ENCODE measurements around the gene MRTFA.

The MRTFA gene

DNA sequence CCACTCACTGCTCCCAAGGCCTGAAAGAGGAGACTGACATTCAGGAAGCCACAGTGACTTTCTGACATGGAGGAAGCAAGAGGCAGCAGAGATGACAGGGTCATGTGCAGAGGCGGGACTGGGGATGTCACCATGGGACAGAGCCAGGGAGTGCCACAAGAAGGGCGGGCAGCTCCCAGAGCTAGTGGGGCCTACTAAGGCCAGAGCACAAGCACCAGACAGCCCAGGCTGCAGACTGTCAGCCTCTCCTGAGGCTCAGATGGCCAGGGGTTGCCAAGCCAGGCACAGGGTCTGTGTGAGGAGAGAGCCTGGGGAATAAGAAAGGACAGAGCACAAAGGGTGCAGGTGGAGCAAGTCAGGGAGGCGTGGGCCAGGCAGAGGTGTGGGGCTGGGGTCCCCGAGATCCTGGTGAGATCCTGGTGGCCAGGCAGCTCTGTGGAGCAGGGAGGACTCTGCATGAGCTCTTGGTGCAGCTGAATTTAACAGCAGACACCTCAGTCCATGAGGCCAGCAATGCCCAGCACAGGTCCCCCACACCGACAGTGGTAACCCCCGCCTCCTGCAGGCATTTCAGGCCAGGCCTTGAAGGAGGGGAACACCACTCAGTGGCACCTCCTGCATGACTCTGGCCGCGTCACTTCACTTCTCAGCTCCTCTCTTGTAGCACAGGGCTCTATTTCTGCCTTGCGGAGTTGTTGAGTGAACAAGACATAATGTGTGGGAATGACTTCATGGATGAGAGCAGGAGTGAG lies 213.8 kb downstream of the MRTFA start:
- DNase-seq = no peak

DNA sequence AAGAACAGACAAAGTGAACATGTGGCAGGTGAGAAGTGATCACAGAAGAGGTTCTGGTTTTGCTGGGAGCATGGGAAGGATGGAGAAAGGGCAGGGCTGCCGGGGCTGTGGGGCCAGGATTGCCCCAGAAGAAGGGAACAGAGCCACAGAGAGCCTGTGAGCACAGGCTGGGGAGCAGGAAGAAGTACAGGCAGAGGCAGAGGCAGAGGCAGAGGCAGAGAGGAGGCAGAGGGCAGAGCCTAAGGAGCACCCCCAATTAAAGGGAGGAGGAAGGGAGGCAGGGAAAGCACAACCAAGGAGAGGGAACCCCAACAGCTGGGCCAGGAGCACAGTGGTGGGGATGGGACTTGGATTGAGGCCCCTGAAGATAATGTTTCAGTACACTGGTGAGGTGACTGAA lies 214.6 kb downstream of the MRTFA start:
- no peak for DNase-seq

DNA sequence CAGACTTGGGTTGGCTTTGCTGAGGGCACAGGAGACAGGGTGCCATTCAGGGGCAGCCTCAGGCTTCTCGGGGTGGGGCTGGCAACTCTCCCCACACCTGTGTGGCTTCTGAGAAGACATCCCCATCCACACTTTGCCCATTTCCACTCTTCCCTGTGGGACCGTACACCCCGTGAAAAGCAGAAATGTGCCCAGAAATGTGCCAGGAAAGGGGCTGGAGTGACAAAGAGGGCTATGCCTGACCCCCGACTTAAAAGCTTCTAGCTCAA lies 215.5 kb downstream of the MRTFA start:
- no peak for DNase-seq

DNA sequence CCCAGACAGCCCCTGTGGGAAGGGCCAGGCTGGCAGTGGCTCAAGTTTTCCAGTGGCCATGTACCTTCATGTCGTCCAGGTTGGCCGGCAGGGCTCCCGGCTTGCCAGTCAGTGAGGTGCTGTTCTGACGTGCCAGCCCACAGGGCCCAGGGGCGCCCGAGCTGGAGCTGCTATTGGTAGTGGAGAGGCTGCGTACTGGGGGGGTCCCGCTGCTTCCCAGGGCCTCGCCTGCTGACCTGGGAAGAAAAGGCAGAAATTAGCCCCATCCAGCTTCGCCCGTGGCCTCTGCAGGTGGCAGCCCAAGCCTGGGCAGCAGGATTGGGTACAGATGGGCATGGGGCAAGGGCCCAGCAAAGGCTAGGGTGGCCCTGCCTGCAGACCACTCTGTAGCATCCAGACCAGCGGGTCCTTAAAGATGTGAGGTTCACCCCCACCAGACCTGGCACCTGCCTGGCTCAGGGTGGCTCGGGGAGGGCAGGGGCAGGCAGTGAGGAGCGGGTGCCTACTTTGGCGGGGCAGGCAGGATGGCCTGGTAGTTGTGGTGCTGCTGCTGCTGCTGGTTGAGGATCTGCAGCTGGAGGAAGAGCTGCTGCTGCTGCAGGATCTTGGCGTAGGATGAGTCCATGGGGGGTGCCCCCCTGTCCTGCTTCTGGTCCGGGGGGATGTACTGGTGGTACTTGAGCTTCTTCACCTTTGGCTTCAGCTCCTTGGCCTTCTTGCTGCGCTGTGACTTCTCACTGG lies 216.0 kb downstream of the MRTFA start:
- no peak for DNase-seq

DNA sequence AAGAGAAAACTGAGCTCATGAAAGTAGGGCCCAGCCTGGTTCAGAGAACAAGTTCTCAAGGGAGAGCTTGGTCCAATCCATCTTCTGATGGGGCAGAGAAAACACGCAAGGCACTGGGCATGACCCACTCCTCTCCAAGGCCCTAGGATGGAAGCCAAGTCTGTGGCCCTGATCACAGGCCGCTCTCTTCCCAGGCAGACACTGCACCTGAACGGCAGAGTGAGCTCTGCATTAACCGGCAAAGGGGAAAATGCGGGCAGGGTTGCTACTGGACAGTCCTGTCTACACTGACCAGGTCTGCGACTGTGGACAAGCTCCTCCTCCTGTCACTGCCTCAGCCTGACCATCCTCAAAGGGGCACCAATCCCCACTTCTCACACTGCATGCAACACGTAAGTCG lies 216.8 kb downstream of the MRTFA start:
- no peak for DNase-seq

DNA sequence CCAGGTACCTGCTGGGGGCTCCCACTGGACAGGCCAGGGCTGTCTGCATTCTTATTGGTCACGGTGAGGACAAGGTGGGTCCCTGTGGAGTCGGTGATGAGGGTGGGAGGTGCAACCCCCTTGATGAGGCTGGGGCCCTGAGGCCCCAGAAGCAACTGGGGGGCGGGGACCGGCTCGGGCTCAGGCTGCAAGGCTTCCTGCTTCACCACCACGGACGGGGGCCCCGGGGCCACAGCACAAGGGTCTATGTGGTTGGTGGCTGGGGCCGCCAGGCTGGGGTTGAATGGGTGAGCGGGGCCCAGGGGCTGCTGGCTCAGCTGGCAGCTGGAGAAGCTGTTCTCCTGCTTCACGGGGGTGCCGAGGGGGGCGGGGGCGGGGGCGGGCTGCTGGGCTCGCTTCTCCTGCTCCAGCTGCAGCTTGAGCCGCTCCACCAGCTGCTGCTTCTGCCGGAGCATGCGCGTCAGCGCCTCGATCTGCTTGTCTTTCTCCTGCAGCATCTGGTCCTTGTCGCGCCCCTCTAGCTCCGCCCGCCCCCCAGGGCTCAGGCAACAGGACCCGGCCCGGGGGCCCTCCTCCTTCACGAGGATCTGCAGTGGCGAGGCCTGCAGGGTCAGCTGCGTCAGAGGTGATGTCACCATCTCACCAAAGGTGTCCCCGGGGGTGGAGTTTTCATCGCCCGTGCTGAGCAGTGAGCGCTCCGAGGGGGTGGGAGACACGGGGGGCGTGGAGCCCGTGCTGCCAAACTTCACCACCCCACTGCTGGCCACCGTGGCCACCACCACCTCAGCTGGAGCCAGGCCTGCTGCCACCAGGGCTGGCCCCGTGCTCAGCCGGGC lies 217.9 kb downstream of the MRTFA start:
- DNase-seq = no peak

DNA sequence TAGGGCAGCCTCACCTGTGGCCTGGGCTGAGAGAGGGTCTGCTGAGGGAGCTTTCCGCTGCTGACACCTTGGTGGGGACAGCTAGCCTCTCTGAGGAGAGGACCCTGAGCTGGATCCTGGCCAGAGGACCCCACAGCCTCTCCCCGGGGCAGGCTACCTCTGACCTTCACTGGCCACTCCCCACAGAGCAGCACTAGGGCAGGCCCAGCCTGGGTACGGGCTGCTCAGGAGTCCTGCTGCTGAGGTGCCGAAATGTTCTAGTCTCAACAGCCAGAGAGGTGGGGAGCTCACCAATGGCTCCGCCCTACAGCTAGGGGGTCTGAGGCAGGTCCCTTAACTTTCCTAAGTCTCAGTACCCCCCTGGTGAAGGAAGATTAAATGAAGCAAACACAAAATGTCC lies 218.6 kb downstream of the MRTFA start:
- no peak for DNase-seq

DNA sequence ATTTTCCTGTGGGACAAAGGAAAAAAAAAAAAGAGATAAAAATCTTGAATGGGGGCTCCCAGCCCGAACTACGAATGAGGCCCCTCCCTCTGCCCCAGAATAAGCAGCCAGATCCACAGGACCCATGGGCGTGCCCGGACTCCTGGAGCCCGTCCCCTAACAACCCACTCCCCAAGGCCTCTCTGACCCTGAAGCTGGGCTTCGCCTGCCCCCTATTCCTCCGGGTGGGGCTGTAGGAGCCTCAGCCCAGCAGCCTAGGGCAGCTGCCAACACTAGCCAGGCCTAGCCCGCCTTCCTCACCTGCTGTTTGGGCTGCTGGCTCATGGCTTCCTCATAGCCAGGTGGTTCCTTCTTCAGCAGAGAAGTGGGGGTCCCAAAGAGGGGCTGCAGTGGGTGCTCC lies 219.5 kb downstream of the MRTFA start:
- DNase-seq = no peak

DNA sequence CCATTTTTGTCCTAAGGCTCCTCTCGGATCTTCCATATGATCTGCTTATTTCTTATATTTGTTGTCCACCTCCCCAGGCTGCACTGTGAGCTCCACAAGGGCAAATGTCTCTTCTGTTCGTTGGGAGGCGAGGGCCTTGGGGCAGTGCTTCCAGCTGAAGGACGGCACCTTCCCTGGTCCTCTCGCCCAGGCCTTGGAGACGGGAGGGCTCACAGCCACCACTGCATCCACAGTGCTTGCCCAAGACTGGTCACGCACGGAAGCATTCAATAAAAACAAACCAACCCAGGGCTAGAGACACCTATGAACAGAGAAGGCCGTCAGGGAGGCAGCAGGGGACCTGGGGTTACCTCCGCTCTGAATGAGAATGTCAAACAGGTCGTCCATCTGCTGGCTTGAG lies 219.9 kb downstream of the MRTFA start:
- DNase-seq = no peak

DNA sequence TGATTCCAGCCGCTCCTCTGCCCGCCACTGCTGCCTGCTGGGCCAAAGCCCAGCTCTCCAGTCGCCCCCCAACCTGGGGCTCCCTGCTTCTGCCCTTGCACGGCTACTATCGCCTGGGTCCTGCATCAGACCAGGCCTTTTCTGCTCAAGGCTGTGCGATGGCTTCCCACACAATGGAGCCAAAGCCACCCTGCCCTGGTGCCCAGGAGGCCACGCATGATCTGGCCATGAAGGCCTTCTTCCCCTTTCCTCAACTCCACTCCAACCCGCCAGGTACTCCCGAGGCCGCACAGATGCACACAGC lies 220.3 kb downstream of the MRTFA start:
- no peak for DNase-seq

DNA sequence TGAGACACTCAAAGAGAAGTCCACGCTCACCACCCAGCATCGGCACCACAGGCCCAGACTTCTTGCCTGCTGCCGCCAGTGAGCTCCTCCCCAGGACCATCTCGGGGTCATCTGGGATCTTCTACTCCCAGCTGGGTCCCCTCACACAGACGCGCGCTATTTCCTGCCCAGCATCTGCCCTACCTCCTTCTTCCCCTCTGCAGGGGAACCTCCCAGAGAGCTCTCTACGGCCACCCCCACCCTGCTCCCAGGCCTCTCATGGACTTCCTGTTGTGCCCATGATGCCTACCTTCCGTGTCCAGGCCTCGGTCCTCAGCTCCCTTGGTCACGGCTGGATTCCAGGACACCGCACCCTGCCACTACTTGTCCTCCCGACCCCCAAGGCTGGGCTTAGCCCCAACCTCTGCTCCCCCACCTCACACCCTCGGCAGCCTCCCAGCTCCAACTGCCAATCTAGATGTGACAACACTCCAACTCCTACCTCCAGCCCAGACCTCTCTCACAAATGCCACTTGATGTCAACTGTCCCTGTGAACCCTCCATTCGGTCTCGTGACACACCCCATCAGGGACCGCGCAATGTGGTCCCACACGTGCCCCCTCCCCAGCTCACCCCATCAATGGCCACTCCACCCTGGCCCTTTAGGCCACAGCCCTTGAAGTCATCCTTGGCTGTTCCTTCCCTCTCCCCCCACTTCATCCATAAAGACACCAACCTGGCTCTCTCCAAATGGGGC lies 220.8 kb downstream of the MRTFA start:
- DNase-seq = peak; percentile 14

DNA sequence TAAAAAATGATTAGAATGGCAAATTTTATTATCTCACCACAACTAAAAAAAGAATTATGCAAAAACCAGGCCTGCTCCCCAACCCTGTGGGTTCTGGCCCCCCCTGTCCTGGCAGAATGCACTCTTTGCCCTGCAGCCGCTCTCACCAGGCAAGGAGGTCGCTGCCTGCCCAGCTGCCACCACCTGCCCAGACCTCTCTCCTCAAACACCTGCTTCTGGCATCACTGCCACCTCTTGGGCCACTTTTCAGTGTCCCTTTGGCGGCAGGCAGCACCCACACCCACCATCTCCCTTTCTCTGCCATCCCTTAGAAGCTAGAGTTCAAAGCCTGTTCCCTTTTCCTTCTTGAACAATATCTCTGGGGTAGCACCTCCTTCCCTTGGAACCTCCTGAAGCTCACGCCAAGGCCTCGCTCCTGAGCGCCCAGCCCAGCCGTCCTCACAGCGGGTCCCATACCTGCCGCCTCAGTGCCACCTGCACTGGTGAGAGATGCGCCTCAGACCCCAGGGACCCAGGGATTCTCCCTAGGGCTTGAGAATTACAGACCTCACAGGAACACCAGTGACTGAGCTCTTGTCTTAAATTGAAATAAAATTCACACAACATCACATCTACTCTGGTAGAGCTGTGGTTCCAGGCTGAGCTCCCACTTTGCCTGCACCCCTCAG lies 221.5 kb downstream of the MRTFA start:
- peak; percentile 29 for DNase-seq

DNA sequence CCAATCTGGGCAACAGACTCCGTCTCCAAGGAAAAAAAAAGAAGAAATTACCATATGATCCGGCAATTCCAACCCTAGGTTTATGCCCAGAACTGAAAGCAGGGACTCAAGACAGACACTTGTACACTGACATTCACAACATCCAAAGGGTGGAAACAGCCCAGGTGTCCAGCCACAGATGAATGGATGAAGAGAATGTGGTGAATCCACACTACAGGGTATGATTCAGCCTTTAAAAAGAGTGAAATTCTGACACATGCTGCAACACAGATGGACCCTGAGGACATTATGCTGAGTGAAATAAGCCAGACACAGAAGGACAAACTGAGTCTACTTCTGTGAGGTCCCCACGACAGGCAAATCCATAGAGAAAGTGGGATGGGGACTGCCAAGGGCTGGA lies 222.2 kb downstream of the MRTFA start:
- peak; percentile 11 for DNase-seq

DNA sequence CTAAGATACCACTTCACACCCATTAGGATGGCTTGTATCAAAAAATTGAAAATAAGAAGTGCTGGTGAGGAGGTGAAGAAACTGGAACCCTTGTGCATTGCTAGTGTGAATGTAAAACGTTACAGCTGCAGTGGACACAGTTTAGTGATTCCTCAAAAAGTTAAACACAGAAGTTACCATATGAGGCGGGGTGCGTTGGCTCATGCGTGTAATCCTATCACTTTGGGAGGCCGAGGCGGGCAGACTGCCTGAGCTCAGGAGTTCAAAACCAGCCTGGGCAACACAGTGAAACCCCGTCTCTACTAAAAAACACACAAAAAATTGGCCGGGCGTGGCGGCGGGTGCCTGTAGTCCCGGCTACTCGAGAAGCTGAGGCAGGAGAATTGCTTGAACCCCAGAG lies 222.6 kb downstream of the MRTFA start:
- no peak for DNase-seq

DNA sequence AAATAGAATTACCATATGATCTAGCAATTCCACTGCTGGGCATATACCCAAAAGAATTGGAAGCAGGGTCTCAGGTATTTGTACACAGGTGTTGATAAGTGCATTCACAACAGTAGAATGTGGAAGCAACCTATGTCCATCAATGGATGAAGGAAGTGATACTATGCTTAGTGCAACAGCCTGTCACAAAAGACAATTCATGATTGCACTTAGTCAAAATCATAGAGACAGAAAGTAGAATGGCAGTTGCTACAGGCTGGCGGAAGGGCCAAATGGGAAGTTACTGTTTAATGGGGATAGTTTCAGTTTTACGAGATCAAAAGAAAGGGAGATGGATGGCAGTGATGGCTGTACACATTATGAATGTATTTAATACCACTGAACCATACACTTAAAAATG lies 224.1 kb downstream of the MRTFA start:
- no peak for DNase-seq

DNA sequence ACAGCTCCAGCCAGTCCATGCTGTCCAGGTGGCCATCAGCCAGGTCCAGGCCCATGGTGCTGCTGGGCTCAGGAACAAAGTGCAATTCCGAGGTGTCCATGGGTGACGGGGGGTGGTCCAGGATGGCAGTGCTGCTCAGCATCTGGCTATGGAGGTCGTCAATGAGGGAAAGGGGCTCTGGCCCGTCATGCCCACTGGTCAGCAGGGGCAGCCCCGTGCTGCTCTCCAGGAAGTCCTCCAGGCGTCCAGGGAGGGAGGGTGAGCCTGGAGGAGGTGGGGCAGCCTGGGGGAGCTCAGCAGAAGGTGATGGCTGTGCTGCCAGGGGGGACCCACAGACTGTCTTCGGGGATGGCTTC lies 225.0 kb downstream of the MRTFA start:
- no peak for DNase-seq

DNA sequence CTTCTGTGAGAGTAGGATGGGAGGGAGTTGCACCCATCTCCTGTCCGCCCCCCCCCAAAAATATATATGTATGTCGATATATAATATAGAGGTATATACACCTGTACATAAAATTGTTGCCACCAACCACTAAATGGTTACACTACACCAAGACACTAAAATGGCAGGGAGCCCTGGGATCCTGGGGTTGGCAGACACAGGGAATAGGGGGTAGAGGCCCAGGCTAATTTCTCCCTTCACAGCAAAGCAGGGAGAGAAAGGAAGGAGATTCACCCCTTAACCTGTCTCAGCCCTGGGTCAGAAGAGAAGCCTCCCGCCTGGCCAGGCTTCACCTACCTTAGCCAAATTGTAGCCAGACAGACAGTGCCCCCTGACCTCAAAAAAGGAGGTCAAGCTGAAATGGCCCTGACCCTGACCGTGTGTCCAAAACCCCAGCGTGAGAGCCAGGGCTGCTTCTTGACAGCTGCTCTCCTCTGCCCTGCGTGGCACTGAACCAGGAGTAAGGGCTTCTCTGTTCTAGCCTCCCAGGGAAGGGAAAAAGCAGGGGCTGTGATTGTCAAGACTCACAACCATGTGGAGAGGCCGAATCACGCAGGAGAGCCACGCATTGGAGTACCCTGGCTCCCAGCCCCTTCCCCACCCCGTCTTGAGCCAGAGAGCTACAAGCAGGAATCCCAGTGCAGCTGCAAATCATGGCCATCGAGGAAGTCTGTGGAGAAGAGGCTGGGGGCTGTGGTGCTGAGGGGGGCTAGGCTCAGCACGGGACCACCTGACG lies 225.6 kb downstream of the MRTFA start:
- no peak for DNase-seq

DNA sequence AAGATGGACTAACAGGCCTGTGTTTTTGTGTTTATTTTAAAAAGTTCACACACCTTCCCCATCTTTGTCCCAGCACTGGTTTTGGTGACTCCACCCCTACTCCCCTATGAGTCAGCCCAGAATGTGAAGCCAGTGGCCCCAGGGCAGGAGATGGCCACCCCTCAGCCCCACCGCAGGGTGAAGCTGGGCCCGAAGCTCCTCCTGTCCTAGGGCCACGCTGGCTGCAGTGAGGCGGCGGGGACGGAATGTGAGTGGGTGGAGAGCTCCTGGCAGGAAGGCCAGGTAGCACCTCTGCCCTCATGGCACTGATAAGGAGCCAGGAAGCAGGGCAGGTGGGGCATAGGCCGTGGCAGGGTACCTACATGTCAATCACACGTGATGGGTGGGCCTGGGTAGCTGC lies 226.2 kb downstream of the MRTFA start:
- no peak for DNase-seq

DNA sequence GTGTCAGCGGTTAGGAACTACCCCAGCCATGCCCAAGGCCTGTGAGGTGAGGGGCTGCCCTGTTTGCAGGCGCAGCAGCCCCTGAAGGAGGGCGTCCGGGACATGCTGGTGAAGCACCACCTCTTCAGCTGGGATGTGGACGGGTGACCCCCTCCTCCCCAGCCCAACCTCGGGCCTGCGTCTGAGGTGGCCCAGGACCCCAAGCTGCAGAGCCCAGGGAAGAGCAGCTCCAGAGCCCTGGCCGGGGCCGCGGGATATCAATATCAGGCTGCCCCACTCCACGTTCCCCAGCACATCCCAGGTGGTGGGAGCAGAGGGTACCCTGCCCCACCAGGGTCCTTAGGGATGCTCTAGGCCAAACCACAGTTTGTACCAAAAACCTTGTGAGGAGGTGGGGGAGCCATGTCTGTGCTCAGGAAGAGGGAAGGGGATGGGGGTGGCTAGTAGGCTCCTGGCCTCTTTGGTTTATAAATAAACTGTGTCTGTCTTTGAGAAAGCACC lies 226.9 kb downstream of the MRTFA start:
- no peak for DNase-seq

DNA sequence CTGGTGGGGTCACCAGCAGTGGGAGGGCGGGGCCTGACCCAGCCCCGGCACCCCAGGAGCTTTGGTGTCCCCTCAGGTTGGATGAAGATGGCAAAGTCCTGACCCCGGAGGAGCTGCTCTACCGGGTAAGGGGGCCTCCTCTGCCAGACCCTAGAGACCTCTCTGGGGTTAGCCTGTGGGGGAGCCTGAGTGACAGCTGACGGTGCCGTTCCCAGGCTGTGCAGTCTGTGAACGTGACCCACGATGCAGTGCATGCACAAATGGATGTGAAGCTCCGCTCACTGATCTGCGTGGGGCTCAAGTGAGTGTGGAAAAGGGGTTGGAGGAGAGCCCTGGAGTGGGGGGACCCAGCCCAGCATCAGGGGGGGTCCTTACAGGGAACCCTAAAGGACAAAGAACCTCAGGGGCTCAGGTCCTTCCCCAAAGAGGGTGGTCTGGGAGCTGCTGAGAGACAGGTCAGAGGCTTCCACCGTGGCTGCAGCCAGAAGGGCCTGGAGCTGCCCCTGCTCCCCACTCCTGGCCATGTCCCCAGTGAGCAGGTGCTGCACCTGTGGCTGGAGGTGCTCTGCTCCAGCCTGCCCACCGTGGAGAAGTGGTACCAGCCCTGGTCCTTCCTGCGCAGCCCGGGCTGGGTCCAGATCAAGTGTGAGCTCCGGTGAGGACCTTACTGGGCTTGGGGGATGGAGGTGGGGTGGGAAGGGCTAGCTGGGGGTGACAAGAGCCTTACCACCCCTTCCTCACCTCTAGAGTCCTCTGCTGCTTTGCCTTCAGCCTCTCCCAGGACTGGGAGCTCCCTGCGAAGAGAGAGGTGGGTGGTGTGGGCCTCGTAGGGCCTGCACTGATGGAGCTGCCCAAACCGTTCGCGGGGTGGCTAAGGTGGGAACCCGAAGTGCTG lies 227.6 kb downstream of the MRTFA start:
- no peak for DNase-seq
